ENCODE measurements around the gene RFXAP.

GRCh38 chr13:36872621-36873020 lies 53.6 kb downstream of the RFXAP start:
- TF ChIP-seq CTCF (optimal IDR thresholded peaks at IDR 0.05 in 1 of 3, IDR thresholded peaks at IDR 0.05 in 1 of 3, conservative IDR thresholded peaks at IDR 0.05 in 1 of 3; ENCODE audit: extremely low read depth in 1 of 3, insufficient read depth in 2 of 3, low read length in 3 of 3): no peak
- TF ChIP-seq EZH2 (IDR thresholded peaks at IDR 0.05; ENCODE audit: low read length): no peak

Data from keratinocyte (primary cell).